H1 (cell line): ENCODE results near the gene SCG5. TPM values are rescaled to one million over a fixed set of nuclear protein-coding genes. Genes with fewer than 3 reads are reported as not detected.

Source experiments
- ATF3 ChIP-seq: IDR thresholded peaks from 2 replicates; pipeline ENCODE4 v1.6.1; 2011; ENCODE audit warnings: low read depth, mild to moderate bottlenecking, low read length; ENCODE audit not compliant: insufficient read depth
- CREB1 ChIP-seq: IDR thresholded peaks from 2 replicates; pipeline ENCODE4 v1.6.1; 2012; ENCODE audit warnings: inconsistent platforms
- CTBP2 ChIP-seq: IDR thresholded peaks from 2 replicates; pipeline ENCODE4 v1.7.0; 2011; ENCODE audit warnings: borderline replicate concordance, mild to moderate bottlenecking, moderate library complexity, mixed read lengths, low read length; ENCODE audit not compliant: insufficient read depth, insufficient read length
- EZH2 ChIP-seq: fragments of 200-600 bp; sonication (generic); IDR thresholded peaks from 2 replicates; pipeline ENCODE4 v1.7.1; 2012; ENCODE audit warnings: low read depth, mild to moderate bottlenecking, moderate library complexity, low read length, inconsistent platforms; ENCODE audit not compliant: severe bottlenecking
- FOSL1 ChIP-seq: IDR thresholded peaks from 2 replicates; pipeline ENCODE4 v1.6.1; 2011; ENCODE audit warnings: mild to moderate bottlenecking, low read depth, low read length, moderate library complexity; ENCODE audit not compliant: insufficient read depth
- GABPA ChIP-seq: IDR thresholded peaks from 2 replicates; pipeline ENCODE4 v1.6.1; 2011; ENCODE audit warnings: mild to moderate bottlenecking, low read length, moderate library complexity, borderline replicate concordance; ENCODE audit not compliant: insufficient read depth
- KDM4A ChIP-seq: IDR thresholded peaks from one replicate; pipeline ENCODE4 v1.7.1; 2012; ENCODE audit warnings: low read depth, mild to moderate bottlenecking, moderate library complexity, low read length, inconsistent platforms; ENCODE audit not compliant: severe bottlenecking
- NRF1 ChIP-seq: IDR thresholded peaks from 2 replicates; pipeline ENCODE4 v1.6.1; 2011; ENCODE audit warnings: mild to moderate bottlenecking, low read depth, low read length, improper control_type of control experiment
- PHF8 ChIP-seq: fragments of 200-600 bp; sonication (generic); conservative IDR thresholded peaks from 2 replicates; pipeline ENCODE4 v1.7.1; 2012; ENCODE audit warnings: low read depth, mild to moderate bottlenecking, inconsistent platforms, low read length, moderate library complexity
- RBBP5 ChIP-seq: IDR thresholded peaks from 2 replicates; pipeline ENCODE4 v1.7.1; 2012; ENCODE audit warnings: low read depth, mild to moderate bottlenecking, inconsistent platforms, low read length, moderate library complexity, borderline replicate concordance
- SP2 ChIP-seq: IDR thresholded peaks from 2 replicates; pipeline ENCODE4 v1.6.1; 2012; ENCODE audit warnings: mild to moderate bottlenecking, low read length, inconsistent platforms
- TCF12 ChIP-seq: IDR thresholded peaks from 2 replicates; pipeline ENCODE4 v1.6.1; 2011; ENCODE audit warnings: low read depth, mild to moderate bottlenecking, low read length
- polyA plus RNA-seq, 7 experiments: library from polyadenylated mRNA; depleted of rRNA in 3 of 7; stranded (reverse) in 5 of 7; unstranded in 2 of 7; fragments of >200 nt in 5 of 7; fragments of 200-250 nt in 2 of 7; gene quantifications; 1 replicate in 5 of 7; 2 replicates in 1 of 7; 4 replicates in 1 of 7; pipeline versions ENCODE4 v1.2.1 to v1.2.3, GENCODE V29; 2011 to 2013; ENCODE audit warnings: missing spikeins in 2 of 7, mixed read lengths in 2 of 7
- total RNA-seq: library from RNA; stranded (reverse); fragmentation: NEBNext Ultra II Directional; extraction: Animal tissue kit (Norgen Biotek cat#: 25700); gene quantifications from 2 replicates; pipeline ENCODE4 v1.2.1, GENCODE V29; 2021

Gene SCG5
- total and polyA plus RNA-seq, 2 of the 8 experiments (the other 6 are each of a cell fraction or from before 2014, with no cell fraction given): 18.7 to 19.9 TPM

- TF ChIP-seq TCF12 (no peak), SP2 (no peak), GABPA (no peak), FOSL1 (no peak), NRF1 (no peak), CTBP2 (no peak), CREB1 (no peak), PHF8 (no peak), KDM4A (no peak), ATF3 (no peak), RBBP5 (no peak), EZH2 (no peak)
Measured at GRCh38 chr15:32643907-32644445, 2.5 kb downstream of the SCG5 start (continued).
